ENCODE results near the gene ACER1.

- TF ChIP-seq CTCF (IDR thresholded peaks at IDR 0.05) (no peak), POLR2A (IDR thresholded peaks at IDR 0.05) (no peak)
These were observed 36.2 kb downstream of the ACER1 start for GRCh38 chr19:6297202-6297601.

Measured in lower leg skin (tissue), 3 donors.